PC-3 (cell line): ENCODE data around the gene PLA2G1B. TPM values are rescaled to one million over a fixed set of nuclear protein-coding genes. Genes with fewer than 3 reads are reported as not detected.

Experiments used
- ATAC-seq: fragments of 200-7000 bp; cut with Tn5 transposase; 2 replicates; pipeline ENCODE4 v1.9.1; 2020; ENCODE audit warnings: mild to moderate bottlenecking, moderate library complexity
- BruUV-seq: library from RNA; stranded (reverse); fragments of 400-500 nt; replicated peaks from 2 replicates; lab custom pipeline; 2021; lab: Mats Ljungman, UMichigan
- CTCF ChIA-PET: fragments of 300-600 bp; sonication (Branson Sonifier 250); formaldehyde crosslinking; loops from one replicate; lab custom pipeline; 2022; ENCODE audit warnings: antibody characterized with exemption; lab: Charles Lee
- POLR2A ChIA-PET: fragments of 300-600 bp; sonication (Branson Sonifier 250); formaldehyde crosslinking; loops from one replicate; lab custom pipeline; 2022; ENCODE audit warnings: antibody characterized with exemption; ENCODE audit not compliant: unreplicated experiment; lab: Charles Lee
- DNase-seq: peaks from one replicate; pipeline ENCODE4 v3.0.0-alpha.2; 2015
- H2AFZ ChIP-seq: fragments of 300-600 bp; sonication (generic); 2 replicates; pipeline ENCODE4 v1.6.0; 2016; ENCODE audit warnings: antibody characterized with exemption, low read length
- H3F3A ChIP-seq: fragments of 300-600 bp; sonication (generic); one replicate; pipeline ENCODE4 v1.6.0; 2017; ENCODE audit warnings: antibody characterized with exemption, low read length, control low read depth, mild to moderate bottlenecking; ENCODE audit not compliant: unreplicated experiment
- H3K27ac ChIP-seq: fragments of 300-600 bp; sonication (generic); 2 replicates; pipeline ENCODE4 v1.5.1; 2016; ENCODE audit warnings: mild to moderate bottlenecking, low read length
- H3K27me3 ChIP-seq: fragments of 300-600 bp; sonication (generic); 2 replicates; pipeline ENCODE4 v1.6.1; 2016; ENCODE audit warnings: low read length, mixed read lengths
- H3K36me3 ChIP-seq: fragments of 300-600 bp; sonication (generic); 2 replicates; pipeline ENCODE4 v1.6.1; 2016; ENCODE audit warnings: low read depth, mixed run types, low read length, mixed read lengths
- H3K4me1 ChIP-seq: fragments of 300-600 bp; sonication (generic); 2 replicates; pipeline ENCODE4 v1.5.1; 2016; ENCODE audit warnings: low read length; ENCODE audit not compliant: insufficient read depth
- H3K4me2 ChIP-seq: fragments of 300-600 bp; sonication (generic); 2 replicates; pipeline ENCODE4 v1.6.0; 2016; ENCODE audit warnings: low read length
- H3K4me3 ChIP-seq: fragments of 300-600 bp; sonication (generic); 2 replicates; pipeline ENCODE4 v1.5.1; 2016; ENCODE audit warnings: mild to moderate bottlenecking, low read length, mixed read lengths
- H3K79me2 ChIP-seq: fragments of 300-600 bp; sonication (generic); 2 replicates; pipeline ENCODE4 v1.6.1; 2017; ENCODE audit warnings: low read length, mixed read lengths
- H3K9ac ChIP-seq: fragments of 300-600 bp; sonication (generic); 2 replicates; pipeline ENCODE4 v1.6.0; 2016; ENCODE audit warnings: mild to moderate bottlenecking, low read length
- H3K9me2 ChIP-seq: fragments of 300-600 bp; sonication (generic); replicated peaks from 2 replicates; pipeline ENCODE4 v1.6.1; 2016; ENCODE audit warnings: mixed run types, low read length, mixed read lengths
- H3K9me3 ChIP-seq: fragments of 300-600 bp; sonication (generic); 2 replicates; pipeline ENCODE4 v1.6.1; 2016; ENCODE audit warnings: low read length, mixed read lengths
- H4K20me1 ChIP-seq: fragments of 300-600 bp; sonication (generic); 2 replicates; pipeline ENCODE4 v1.6.1; 2016; ENCODE audit warnings: low read length, mixed read lengths
- CTCF ChIP-seq: fragments of 300-600 bp; sonication (generic); conservative IDR thresholded peaks from 2 replicates; pipeline ENCODE4 v1.5.1; 2017; ENCODE audit warnings: antibody characterized with exemption, low read depth, mild to moderate bottlenecking, low read length
- EZH2 ChIP-seq: fragments of 300-600 bp; sonication (generic); IDR thresholded peaks from one replicate; pipeline ENCODE4 v1.6.1; 2017; ENCODE audit warnings: antibody characterized with exemption, mild to moderate bottlenecking, low read length; ENCODE audit not compliant: unreplicated experiment
- intact Hi-C: fragments of 100-400 bp; cut with micrococcal nuclease; formaldehyde crosslinking; loops from 2 replicates; pipeline ENCODE4 v1.9.0; 2023
- total RNA-seq: library from RNA; depleted of rRNA; stranded (reverse); fragments of >200 nt; gene quantifications from 2 replicates; pipeline ENCODE4 v1.2.3, GENCODE V29; 2014

PLA2G1B gene
- total RNA-seq, 1 experiment from 2014 or later: not detected

- peaks cover 7% of the 10 kb centered on the region for H3K79me2 ChIP-seq
- TF ChIP-seq CTCF: peak; percentile 66
- TF ChIP-seq EZH2: no peak
- DNase-seq: peak; percentile 40
- no peaks in the 10 kb centered on the region for H3F3A ChIP-seq
- H3K27ac ChIP-seq: no peak overlapping the region
- no peaks in the 10 kb centered on the region for H3K36me3 ChIP-seq
- H3K4me1 ChIP-seq: peaks cover 11% of the 10 kb centered on the region
- H3K4me2 ChIP-seq: no peak overlapping the region
- intact Hi-C loops: no loop called here
- BruUV-seq: no TSS peak
- H4K20me1 ChIP-seq: no peaks in the 10 kb centered on the region
- CTCF ChIA-PET: interaction anchor here (1.0 kb wide), 1 partner anchor 12 kb away, joined by 3 read pairs; the partner anchor contains the start of gene SIRT4
- H3K9me2 ChIP-seq: no peaks in the 10 kb centered on the region
- no peak for ATAC-seq
- POLR2A ChIA-PET: no interaction called here
- no peaks in the 10 kb centered on the region for H3K9me3 ChIP-seq
- no peak overlapping the region for H3K4me3 ChIP-seq
- H2AFZ ChIP-seq: no peak overlapping the region
- H3K27me3 ChIP-seq: no peaks in the 10 kb centered on the region
- H3K9ac ChIP-seq: no peak overlapping the region
Measured at GRCh38 chr12:120314220-120314619, 13.4 kb downstream of the PLA2G1B start.

DNA sequence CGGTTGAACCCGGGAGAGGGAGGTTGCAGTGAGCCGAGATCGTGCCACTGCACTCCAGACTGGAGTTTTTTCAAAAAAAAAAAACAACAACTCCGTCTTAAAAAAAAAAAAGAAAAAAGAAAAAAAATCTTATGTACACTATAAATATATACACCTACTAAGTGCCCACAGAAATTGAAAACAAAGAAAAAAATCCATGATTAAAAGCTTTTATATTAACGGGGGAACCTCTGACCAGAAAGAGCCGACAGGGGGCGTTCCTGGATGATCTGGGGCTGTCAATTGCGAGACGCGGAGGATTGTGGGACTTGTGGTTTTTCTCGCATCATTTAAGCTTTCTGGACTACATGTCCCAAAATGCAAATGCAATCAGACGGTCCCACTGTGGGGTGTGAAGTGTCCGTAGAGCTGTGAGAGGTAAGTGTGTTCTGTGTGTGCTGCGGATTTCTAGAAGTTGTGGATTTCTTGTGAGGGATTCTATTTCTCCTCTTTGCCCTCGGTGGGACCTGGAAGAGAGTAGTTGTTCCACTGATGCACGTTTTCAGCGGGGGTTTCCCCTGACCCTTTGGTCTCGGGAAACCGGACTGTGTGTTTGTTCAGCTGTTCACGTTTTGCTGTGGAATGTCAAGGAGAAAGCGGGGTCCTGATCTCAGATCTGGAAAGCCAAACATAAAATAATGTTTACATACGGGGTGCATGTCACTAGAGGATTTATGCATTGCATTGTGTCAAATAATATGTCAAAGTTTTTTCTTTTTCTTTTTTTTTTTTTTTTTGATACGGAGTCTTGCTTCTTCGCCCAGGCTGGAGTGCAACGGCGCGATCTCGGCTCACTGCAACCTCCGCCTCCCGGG is 25.4 kb downstream of the PLA2G1B start, which contains the start of gene SIRT4:
Gene SIRT4 (plus strand): TSS at position 360 of the 854 bp plus-strand sequence. CDS start 1,241 bp downstream, outside the sequence.
- Histone ChIP-seq H3K27ac (no peak within 1 kb of the TSS), H3K4me1 (no peaks in the 10 kb centered on the region), H4K20me1 (no peaks in the 10 kb centered on the region), H3K9me3 (no peaks in the 10 kb centered on the region), H3K4me3 (peak within 1 kb of the TSS; percentile 80), H3K36me3 (no peaks in the 10 kb centered on the region), H3K9me2 (no peaks in the 10 kb centered on the region), H3F3A (peaks cover 3% of the 10 kb centered on the region), H3K4me2 (peak within 1 kb of the TSS; percentile 99), H2AFZ (peak within 1 kb of the TSS; percentile 98), H3K9ac (peak within 1 kb of the TSS; percentile 64), H3K27me3 (no peaks in the 10 kb centered on the region), H3K79me2 (no peaks in the 10 kb centered on the region)
- CTCF ChIA-PET: interaction anchor here (0.5 to 1.6 kb wide), 8 partner anchors 9 to 154 kb away, joined by 3 to 18 read pairs (median 4); partner anchors contain the start of genes RNU4-1, RNU4-2 and RPLP0
- peak; percentile 99 for ATAC-seq
- TSS peak; percentile 89 for BruUV-seq
- intact Hi-C loops: loop anchor here (1.0 kb wide), 1 partner anchor 15 kb away; no protein-coding TSS in a partner anchor
- POLR2A ChIA-PET: interaction anchor here (0.6 to 2.0 kb wide), 3 partner anchors 10 to 186 kb away, joined by 4 to 45 read pairs (median 7); partner anchors contain the start of genes RAB35, RNU4-1 and RNU4-2
- TF ChIP-seq EZH2 (no peak), CTCF (peak; percentile 94)
- peak; percentile 97 for DNase-seq
